Measurements from ENCODE around the gene C3orf49.

GRCh38 chr3:63807961-63808565, 11.0 kb upstream of the C3orf49 start:
- no peak for TF ChIP-seq EZH2 (IDR thresholded peaks at IDR 0.05; ENCODE audit: insufficient read depth, low read length)
- no peak for TF ChIP-seq CTCF (IDR thresholded peaks at IDR 0.05; ENCODE audit: insufficient read depth, low read depth, low read length)
